NCI-H1105 treated with DMSO at 0.1 percent for 48 hours (cell line): ENCODE results near the gene SH2D3C.
"Not testable (repeated sequence)": the region's sequence is repeated elsewhere in the genome, so short reads cannot be mapped to it uniquely, and the experiment has no call there.

ENCODE experiments used
- DNase-seq: peaks from one replicate; lab custom pipeline; 2025; lab: John Stamatoyannopoulos, UW

Gene SH2D3C

GRCh38 chr9:127763918-127764384 lies 14.5 kb downstream of the SH2D3C start:
- DNase-seq = no peak

- DNase-seq = no peak
Measured at GRCh38 chr9:127762111-127762676, 16.3 kb downstream of the SH2D3C start.

GRCh38 chr9:127761491-127761956 lies 16.9 kb downstream of the SH2D3C start:
- no peak for DNase-seq

- no peak for DNase-seq
Measured at GRCh38 chr9:127761061-127761460, 17.4 kb downstream of the SH2D3C start.

GRCh38 chr9:127758843-127759242 lies 19.6 kb downstream of the SH2D3C start:
- no peak for DNase-seq

- not testable (repeated sequence) for DNase-seq
Measured at GRCh38 chr9:127756776-127757175, 21.7 kb downstream of the SH2D3C start.

- no peak for DNase-seq
Measured at GRCh38 chr9:127756233-127756632, 22.2 kb downstream of the SH2D3C start.

GRCh38 chr9:127755061-127756060 lies 23.1 kb downstream of the SH2D3C start:
- DNase-seq = no peak

GRCh38 chr9:127754099-127755060 lies 24.1 kb downstream of the SH2D3C start:
- DNase-seq = peak; percentile 30

GRCh38 chr9:127753622-127754021 lies 24.8 kb downstream of the SH2D3C start:
- DNase-seq = no peak

- DNase-seq = no peak
Measured at GRCh38 chr9:127753148-127753547, 25.3 kb downstream of the SH2D3C start.

- no peak for DNase-seq
Measured at GRCh38 chr9:127751269-127752054, 27.0 kb downstream of the SH2D3C start.

- DNase-seq = no peak
Measured at GRCh38 chr9:127749090-127749787, 29.2 kb downstream of the SH2D3C start.

- DNase-seq = no peak
Measured at GRCh38 chr9:127746959-127747569, 31.4 kb downstream of the SH2D3C start.

- DNase-seq = no peak
Measured at GRCh38 chr9:127744398-127745110, 33.9 kb downstream of the SH2D3C start.

- peak; percentile 50 for DNase-seq
Measured at GRCh38 chr9:127742435-127743088, 35.9 kb downstream of the SH2D3C start.

GRCh38 chr9:127741831-127742434 lies 36.5 kb downstream of the SH2D3C start:
- DNase-seq = no peak

- DNase-seq = no peak
Measured at GRCh38 chr9:127739614-127740330, 38.7 kb downstream of the SH2D3C start.
